ENCODE data around the gene TBCE. TPM values are rescaled to one million over a fixed set of nuclear protein-coding genes. Genes with fewer than 3 reads are reported as not detected.

Gene TBCE
- total RNA-seq, 4 donors from 2014 or later: 11.2 to 18.6 (median 14.6) TPM

GRCh38 chr1:235336903-235337302 is 30.3 kb upstream of the TBCE start:
- Histone ChIP-seq H3K36me3 (peaks cover 0 to 61% (median 0%) of the 10 kb centered on the region in 3 donors), H3K4me3 (no peak overlapping the region), H3K27ac (no peak overlapping the region), H3K9me3 (no peaks in the 10 kb centered on the region), H3K4me1 (peaks cover 3 to 30% (median 4%) of the 10 kb centered on the region in 3 donors), H3K27me3 (no peaks in the 10 kb centered on the region)
- 69 to 90% methylated on average over 4 of the region's 4 CpGs for whole genome bisulfite sequencing, 2 donors
- no peak for DNase-seq
- TF ChIP-seq CTCF (IDR thresholded peaks at IDR 0.05) (no peak), POLR2A (IDR thresholded peaks at IDR 0.05) (no peak)
- intact Hi-C loops (cut with DNase I): no loop called here

- intact Hi-C loops (cut with DNase I): no loop called here
- WGBS, 2 donors: 76 to 93% methylated on average over 7 to 8 of the region's 8 CpGs
- Histone ChIP-seq H3K27me3 (no peaks in the 10 kb centered on the region), H3K4me3 (no peak overlapping the region), H3K4me1 (peaks cover 0 to 15% (median 0%) of the 10 kb centered on the region in 3 donors), H3K9me3 (no peaks in the 10 kb centered on the region), H3K36me3 (peaks cover 0 to 82% (median 4%) of the 10 kb centered on the region in 3 donors), H3K27ac (no peak overlapping the region)
- no peak for DNase-seq
- TF ChIP-seq POLR2A (IDR thresholded peaks at IDR 0.05): no peak
- TF ChIP-seq CTCF (IDR thresholded peaks at IDR 0.05): no peak
Measured at GRCh38 chr1:235339746-235340145, 27.5 kb upstream of the TBCE start.

- Histone ChIP-seq H3K4me1 (peaks cover 0 to 9% (median 0%) of the 10 kb centered on the region in 3 donors), H3K4me3 (no peak overlapping the region), H3K27ac (no peak overlapping the region), H3K27me3 (no peaks in the 10 kb centered on the region), H3K36me3 (peaks cover 0 to 82% (median 4%) of the 10 kb centered on the region in 3 donors), H3K9me3 (no peaks in the 10 kb centered on the region)
- DNase-seq: no peak
- intact Hi-C loops (cut with DNase I): no loop called here
- 57 to 90% methylated on average over 1 of the region's 1 CpG for WGBS, 2 donors
- TF ChIP-seq POLR2A (IDR thresholded peaks at IDR 0.05) (no peak), CTCF (IDR thresholded peaks at IDR 0.05) (no peak)
Measured at GRCh38 chr1:235341334-235341733, 25.9 kb upstream of the TBCE start.

- Histone ChIP-seq H3K9me3 (no peaks in the 10 kb centered on the region), H3K27me3 (no peaks in the 10 kb centered on the region), H3K4me3 (no peak overlapping the region), H3K36me3 (peaks cover 0 to 81% (median 4%) of the 10 kb centered on the region in 3 donors), H3K27ac (no peak overlapping the region), H3K4me1 (peaks cover 0 to 2% (median 0%) of the 10 kb centered on the region in 3 donors)
- TF ChIP-seq POLR2A (IDR thresholded peaks at IDR 0.05) (no peak), CTCF (IDR thresholded peaks at IDR 0.05) (no peak)
- intact Hi-C loops (cut with DNase I): no loop called here
- WGBS, 2 donors: 60 to 67% methylated on average over 6 of the region's 6 CpGs
- no peak for DNase-seq
Measured at GRCh38 chr1:235342039-235342438, 25.2 kb upstream of the TBCE start.

GRCh38 chr1:235342471-235342870 is 24.8 kb upstream of the TBCE start:
- no peak for DNase-seq

GRCh38 chr1:235343726-235344125 is 23.5 kb upstream of the TBCE start:
- no peaks in the 10 kb centered on the region for H3K27me3 ChIP-seq
- no peak for DNase-seq
- H3K9me3 ChIP-seq: no peaks in the 10 kb centered on the region
- no peak for TF ChIP-seq POLR2A (IDR thresholded peaks at IDR 0.05)
- H3K36me3 ChIP-seq: peaks cover 0 to 64% (median 4%) of the 10 kb centered on the region in 3 donors
- H3K27ac ChIP-seq: no peak overlapping the region
- intact Hi-C loops (cut with DNase I): no loop called here
- no peak overlapping the region for H3K4me3 ChIP-seq
- no peaks in the 10 kb centered on the region for H3K4me1 ChIP-seq
- 91 to 94% methylated on average over 5 of the region's 5 CpGs for WGBS, 2 donors

More at GRCh38 chr1:235342471-235342870, 24.8 kb upstream of the TBCE start:
- Histone ChIP-seq H3K4me3 (no peak overlapping the region), H3K36me3 (peaks cover 0 to 77% (median 4%) of the 10 kb centered on the region in 3 donors), H3K27me3 (no peaks in the 10 kb centered on the region), H3K9me3 (no peaks in the 10 kb centered on the region), H3K4me1 (no peaks in the 10 kb centered on the region), H3K27ac (no peak overlapping the region)
- WGBS, 2 donors: 93 to 94% methylated on average over 3 of the region's 3 CpGs
- intact Hi-C loops (cut with DNase I): no loop called here
- no peak for TF ChIP-seq POLR2A (IDR thresholded peaks at IDR 0.05)
